OCI-LY7 (cell line): ENCODE results near the gene ITGAE. TPM values are rescaled to one million over a fixed set of nuclear protein-coding genes. Genes with fewer than 3 reads are reported as not detected.
A peak's percentile ranks its signal among the peaks of the same experiment; 100 is the strongest.

Experiments
- BruUV-seq: library from RNA; stranded (reverse); fragments of 400-500 nt; replicated peaks from 2 replicates; lab custom pipeline; 2021; lab: Mats Ljungman, UMichigan
- CTCF ChIA-PET: fragments of 300-600 bp; sonication (Branson Sonifier 250); formaldehyde crosslinking; loops from one replicate; lab custom pipeline; 2022; ENCODE audit warnings: antibody characterized with exemption; ENCODE audit not compliant: unreplicated experiment; lab: Charles Lee
- POLR2A ChIA-PET: fragments of 300-600 bp; sonication (Branson Sonifier 250); formaldehyde crosslinking; loops from one replicate; lab custom pipeline; 2022; ENCODE audit warnings: antibody characterized with exemption; lab: Charles Lee
- DNase-seq: peaks from one replicate; pipeline ENCODE4 v3.0.0-alpha.2; 2015; ENCODE audit warnings: low spot score
- H2AFZ ChIP-seq: fragments of 200-600 bp; sonication (generic), shearing (Covaris generic); 2 replicates; pipeline ENCODE4 v1.6.1; 2014; ENCODE audit warnings: mild to moderate bottlenecking, antibody characterized with exemption, low read length, moderate library complexity
- H3K27ac ChIP-seq: fragments of 200-600 bp; sonication (generic); 2 replicates; pipeline ENCODE4 v1.5.1; 2014; ENCODE audit warnings: mixed run types, low read depth, mild to moderate bottlenecking, moderate library complexity, low read length, inconsistent platforms; ENCODE audit not compliant: poor library complexity, severe bottlenecking
- H3K36me3 ChIP-seq: fragments of 200-600 bp; sonication (generic); 2 replicates; pipeline ENCODE4 v1.6.1; 2014; ENCODE audit warnings: mild to moderate bottlenecking, antibody characterized with exemption, low read length, moderate library complexity, mixed read lengths; ENCODE audit not compliant: insufficient read depth
- H3K4me1 ChIP-seq: fragments of 200-600 bp; sonication (generic); 2 replicates; pipeline ENCODE4 v1.5.1; 2014; ENCODE audit warnings: mild to moderate bottlenecking, low read length; ENCODE audit not compliant: insufficient read depth, poor library complexity, severe bottlenecking
- H3K4me2 ChIP-seq: fragments of 200-600 bp; sonication (generic); 2 replicates; pipeline ENCODE4 v1.6.1; 2014; ENCODE audit warnings: mild to moderate bottlenecking, low read length
- H3K4me3 ChIP-seq: fragments of 200-600 bp; sonication (generic); 2 replicates; pipeline ENCODE4 v1.5.1; 2014; ENCODE audit warnings: mild to moderate bottlenecking, low read depth, low read length; ENCODE audit not compliant: poor library complexity, severe bottlenecking
- H3K79me2 ChIP-seq: fragments of 200-600 bp; sonication (generic); 2 replicates; pipeline ENCODE4 v1.6.1; 2016; ENCODE audit warnings: low read depth, mild to moderate bottlenecking, low read length, moderate library complexity, mixed read lengths; ENCODE audit not compliant: insufficient read depth
- H3K9me2 ChIP-seq: fragments of 200-600 bp; sonication (generic); 2 replicates; pipeline ENCODE4 v1.6.1; 2016; ENCODE audit warnings: mild to moderate bottlenecking, low read length, mixed read lengths; ENCODE audit not compliant: insufficient read depth
- H3K9me3 ChIP-seq: fragments of 200-600 bp; sonication (generic); 2 replicates; pipeline ENCODE4 v1.6.1; 2014; ENCODE audit warnings: mild to moderate bottlenecking, mixed run types, low read length, mixed read lengths
- H4K20me1 ChIP-seq: fragments of 200-600 bp; sonication (generic); 2 replicates; pipeline ENCODE4 v1.6.1; 2014; ENCODE audit warnings: mild to moderate bottlenecking, antibody characterized with exemption, low read length, moderate library complexity, mixed read lengths; ENCODE audit not compliant: insufficient read depth
- EZH2phosphoT487 ChIP-seq: fragments of 200-600 bp; sonication (generic); IDR thresholded peaks from 2 replicates; pipeline ENCODE4 v1.6.1; 2018; ENCODE audit warnings: low read depth, borderline replicate concordance, mild to moderate bottlenecking, mixed run types, antibody characterized with exemption, low read length, moderate library complexity, mixed read lengths
- intact Hi-C: fragments of 100-400 bp; cut with micrococcal nuclease; formaldehyde crosslinking; loops from one replicate; pipeline ENCODE4 v1.10.0; 2022; ENCODE audit not compliant: unreplicated experiment
- total RNA-seq, 2 experiments: library from RNA; depleted of rRNA in 1 of 2; stranded (reverse); fragments of >200 nt in 1 of 2; shearing (Covaris generic) in 1 of 2; gene quantifications; 2 replicates each; pipeline ENCODE4 v1.2.3, GENCODE V29; 2014 to 2022
- TF ChIP-seq, protein P1 (sequence below): fragments of 200-600 bp; sonication (generic); conservative IDR thresholded peaks from 2 replicates; pipeline ENCODE4 v1.5.1; 2014; ENCODE audit warnings: mild to moderate bottlenecking, antibody characterized with exemption, low read length, moderate library complexity, mixed read lengths

Gene ITGAE
- total RNA-seq, 2 experiments from 2014 or later = 52.2 to 61.2 TPM

DNA sequence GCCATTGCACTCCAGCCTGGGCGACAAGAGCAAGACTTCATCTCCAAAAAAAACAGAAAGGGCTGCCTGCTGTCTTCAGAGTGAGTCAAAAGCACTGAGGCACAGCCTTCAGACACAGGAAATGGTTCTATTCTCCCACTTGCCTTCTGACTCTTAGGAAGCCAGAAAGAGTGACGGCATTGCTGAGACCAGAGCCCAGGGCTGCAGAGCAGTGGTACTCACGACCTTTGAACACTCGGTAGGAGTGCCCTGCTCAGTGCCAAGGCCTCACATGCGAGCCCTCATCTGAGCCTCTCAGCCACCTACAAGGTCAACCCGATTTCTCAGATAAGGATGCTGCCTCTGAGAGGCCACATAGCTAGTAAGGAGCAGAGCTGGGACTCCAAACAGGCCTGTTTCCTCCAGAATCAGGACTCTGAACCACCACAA is 3.5 kb upstream of the ITGAE start:
- Histone ChIP-seq H2AFZ (no peak overlapping the region), H3K9me3 (no peaks in the 10 kb centered on the region), H4K20me1 (no peaks in the 10 kb centered on the region), H3K27ac (peak overlapping the region; percentile 70), H3K9me2 (no peaks in the 10 kb centered on the region), H3K4me1 (peaks cover 18% of the 10 kb centered on the region), H3K4me3 (peak overlapping the region; percentile 2), H3K4me2 (peak overlapping the region; percentile 50), H3K36me3 (peaks cover 27% of the 10 kb centered on the region), H3K79me2 (no peaks in the 10 kb centered on the region)
- no TSS peak for BruUV-seq
- ChIA-PET POLR2A (no interaction called here), CTCF (interaction anchor here (1.3 kb wide), 1 partner anchor 36 kb away, joined by 3 read pairs; no protein-coding TSS in a partner anchor)
- no peak for TF ChIP-seq EZH2phosphoT487
- TF ChIP-seq, protein P1, sequence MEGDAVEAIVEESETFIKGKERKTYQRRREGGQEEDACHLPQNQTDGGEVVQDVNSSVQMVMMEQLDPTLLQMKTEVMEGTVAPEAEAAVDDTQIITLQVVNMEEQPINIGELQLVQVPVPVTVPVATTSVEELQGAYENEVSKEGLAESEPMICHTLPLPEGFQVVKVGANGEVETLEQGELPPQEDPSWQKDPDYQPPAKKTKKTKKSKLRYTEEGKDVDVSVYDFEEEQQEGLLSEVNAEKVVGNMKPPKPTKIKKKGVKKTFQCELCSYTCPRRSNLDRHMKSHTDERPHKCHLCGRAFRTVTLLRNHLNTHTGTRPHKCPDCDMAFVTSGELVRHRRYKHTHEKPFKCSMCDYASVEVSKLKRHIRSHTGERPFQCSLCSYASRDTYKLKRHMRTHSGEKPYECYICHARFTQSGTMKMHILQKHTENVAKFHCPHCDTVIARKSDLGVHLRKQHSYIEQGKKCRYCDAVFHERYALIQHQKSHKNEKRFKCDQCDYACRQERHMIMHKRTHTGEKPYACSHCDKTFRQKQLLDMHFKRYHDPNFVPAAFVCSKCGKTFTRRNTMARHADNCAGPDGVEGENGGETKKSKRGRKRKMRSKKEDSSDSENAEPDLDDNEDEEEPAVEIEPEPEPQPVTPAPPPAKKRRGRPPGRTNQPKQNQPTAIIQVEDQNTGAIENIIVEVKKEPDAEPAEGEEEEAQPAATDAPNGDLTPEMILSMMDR = no peak
- intact Hi-C loops = no loop called here
- DNase-seq = peak; percentile 57

DNA sequence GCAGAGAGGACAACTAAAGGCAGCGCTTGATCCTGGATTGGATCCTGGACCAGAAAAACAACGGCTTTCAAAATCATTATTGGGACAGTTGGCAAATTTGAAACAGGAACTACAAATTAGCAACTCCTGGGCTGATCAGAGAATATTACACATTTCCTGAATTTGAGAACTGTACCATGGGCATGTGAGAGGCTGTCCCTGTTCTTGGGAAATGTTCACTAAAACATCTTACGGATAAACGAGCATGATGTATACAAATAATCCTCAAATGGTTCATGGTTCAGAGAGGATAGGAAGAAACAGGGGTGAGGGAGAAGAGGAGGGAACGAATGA is 2.3 kb upstream of the ITGAE start:
- peaks cover 18% of the 10 kb centered on the region; the same call in 1 of the 2 replicates for H3K36me3 ChIP-seq
- H4K20me1 ChIP-seq = no peaks in the 10 kb centered on the region
- BruUV-seq = no TSS peak
- TF ChIP-seq EZH2phosphoT487 = no peak
- TF ChIP-seq, protein P1 = no peak
- ChIA-PET CTCF (no interaction called here), POLR2A (interaction anchor here (0.7 to 0.9 kb wide), 2 partner anchors 43 to 63 kb away, joined by 3 read pairs; no protein-coding TSS in a partner anchor)
- intact Hi-C loops = no loop called here
- H2AFZ ChIP-seq = no peak overlapping the region
- H3K9me3 ChIP-seq = no peaks in the 10 kb centered on the region
- no peak overlapping the region for H3K4me2 ChIP-seq
- no peaks in the 10 kb centered on the region for H3K9me2 ChIP-seq
- H3K27ac ChIP-seq = no peak overlapping the region
- H3K79me2 ChIP-seq = no peaks in the 10 kb centered on the region
- H3K4me3 ChIP-seq = no peak overlapping the region
- peaks cover 18% of the 10 kb centered on the region for H3K4me1 ChIP-seq
- DNase-seq = no peak

DNA sequence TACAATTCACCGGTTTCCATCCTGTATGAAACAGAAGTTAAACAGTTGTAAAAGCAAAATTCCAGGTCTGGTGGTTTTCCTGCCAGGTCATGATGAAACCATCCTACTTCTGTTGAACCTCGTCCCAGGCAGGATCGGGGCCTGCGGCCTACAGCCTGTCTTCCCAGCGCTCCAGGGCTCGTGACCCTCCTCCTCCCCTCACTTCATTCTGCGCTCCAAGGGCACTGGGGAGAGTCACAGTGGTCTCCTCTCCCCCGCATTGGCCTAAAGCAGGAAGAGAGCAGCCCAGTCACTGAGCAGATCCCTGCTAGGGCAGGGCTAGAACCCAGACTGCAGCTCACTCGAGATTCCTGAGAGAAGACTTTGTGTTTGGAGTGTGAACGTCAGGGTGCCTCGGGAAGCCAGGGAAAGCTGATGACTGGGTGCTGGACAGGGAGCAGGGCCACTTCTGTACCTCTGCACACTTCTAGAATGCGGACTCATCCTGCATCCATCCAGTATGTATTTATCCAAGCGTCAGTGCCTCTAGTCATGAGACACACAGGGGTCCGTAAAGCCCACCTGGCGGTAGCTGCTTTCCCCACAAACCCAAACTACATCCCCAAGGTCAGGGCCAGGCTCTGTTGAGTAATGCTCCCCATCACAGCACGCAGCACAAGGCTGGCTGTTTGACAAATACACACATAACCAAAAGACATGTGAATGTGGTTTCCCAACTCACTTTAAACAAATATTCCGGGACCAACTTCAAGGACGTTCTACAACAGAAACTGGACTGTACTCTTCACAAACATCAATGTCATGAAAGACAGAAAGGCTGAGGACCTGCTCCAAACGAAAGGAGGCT is 1.7 kb upstream of the ITGAE start:
- TF ChIP-seq, protein P1 = no peak
- no peak for TF ChIP-seq EZH2phosphoT487
- DNase-seq = no peak
- no peaks in the 10 kb centered on the region for H3K9me2 ChIP-seq
- no peak overlapping the region for H3K4me2 ChIP-seq
- no peak overlapping the region for H2AFZ ChIP-seq
- peaks cover 12% of the 10 kb centered on the region; the same call in 1 of the 2 replicates for H3K36me3 ChIP-seq
- H4K20me1 ChIP-seq = no peaks in the 10 kb centered on the region
- peaks cover 18% of the 10 kb centered on the region for H3K4me1 ChIP-seq
- no peaks in the 10 kb centered on the region for H3K9me3 ChIP-seq
- ChIA-PET CTCF (no interaction called here), POLR2A (no interaction called here)
- intact Hi-C loops = no loop called here
- H3K27ac ChIP-seq = no peak overlapping the region
- no TSS peak for BruUV-seq
- H3K4me3 ChIP-seq = no peak overlapping the region
- H3K79me2 ChIP-seq = no peaks in the 10 kb centered on the region
